Spleen (tissue), 7 donors: Measurements from ENCODE around the gene PPM1A.

ENCODE experiments used
- CTCF ChIP-seq, 11 experiments: fragments of 200-600 bp in 7 of 11; fragments of 450-650 bp in 4 of 11; sonication (generic) in 4 of 11; IDR thresholded peaks in 8 of 11; conservative IDR thresholded peaks in 3 of 11; 1 replicate in 7 of 11; 2 replicates in 4 of 11; pipeline versions ENCODE4 v1.4.0 to v1.8.0; 2016 to 2021; ENCODE audit warnings: antibody characterized with exemption in 11 of 11, inconsistent platforms in 4 of 11, mild to moderate bottlenecking in 1 of 11
- POLR2A ChIP-seq, 3 donors: fragments of 450-650 bp; IDR thresholded peaks; one replicate each; pipeline ENCODE4 v1.5.1; 2017; ENCODE audit warnings: antibody characterized with exemption in 3 of 3, mild to moderate bottlenecking in 1 of 3
- donor health status: DM: no; HTN: no; CAD: no; lungs with moderate emphysema.
- donor health status: DM: no; HTN: no; CAD: no.
- donor health status: DM: no; HTN: no; CAD: no.

GRCh38 chr14:60199321-60199720 lies 49.7 kb upstream of the PPM1A start:
- TF ChIP-seq CTCF (IDR thresholded peaks at IDR 0.05 in 8 of 11, conservative IDR thresholded peaks at IDR 0.05 in 3 of 11) (no peak), POLR2A (IDR thresholded peaks at IDR 0.05) (no peak)
